HepG2 (cell line): ENCODE data around the gene GBGT1. TPM values are rescaled to one million over a fixed set of nuclear protein-coding genes. Genes with fewer than 3 reads are reported as not detected.
A peak's percentile ranks its signal among the peaks of the same experiment; 100 is the strongest.

ENCODE experiments used
- ATAC-seq: fragments of 200-7000 bp; cut with Tn5 transposase; 3 replicates; pipeline ENCODE4 v1.9.1; 2020; ENCODE audit warnings: mild to moderate bottlenecking, moderate library complexity
- Bru-seq: library from RNA; stranded (reverse); fragments of 400-500 nt; gene quantifications from one replicate; lab custom pipeline; 2021; lab: Mats Ljungman, UMichigan
- BruChase-seq, 2 experiments: library from RNA; stranded (reverse); fragments of 400-500 nt; gene quantifications; one replicate each; lab custom pipeline; 2021; lab: Mats Ljungman, UMichigan
- BruUV-seq: library from RNA; stranded (reverse); fragments of 400-500 nt; replicated peaks from 2 replicates; lab custom pipeline; 2021; lab: Mats Ljungman, UMichigan
- CTCF ChIA-PET: fragments of 300-600 bp; formaldehyde crosslinking; extraction: SDS; loops from one replicate; lab custom pipeline; 2021; ENCODE audit warnings: low total read pairs, inconsistent platforms, low intra/inter-chr PET ratio; lab: Yijun Ruan, JAX
- POLR2A ChIA-PET: fragments of 350-600 bp; sonication (Branson Sonifier 250); formaldehyde crosslinking; loops from one replicate; lab custom pipeline; 2020; ENCODE audit warnings: antibody characterized with exemption, inconsistent platforms; lab: Yijun Ruan, JAX
- DNase-seq: peaks from one replicate; pipeline ENCODE4 v3.0.0-alpha.2; 2015; ENCODE audit warnings: low spot score
- FAIRE-seq: peaks from 3 replicates; lab custom pipeline; 2011; peaks lifted over from hg19 to GRCh38; lab: Jason Lieb, UNC
- H2AFZ ChIP-seq: one replicate; pipeline ENCODE4 v1.6.1; 2011; ENCODE audit warnings: low read length, inconsistent platforms
- H3K27ac ChIP-seq: fragments of 300-600 bp; 3 replicates; pipeline ENCODE4 v1.8.0; 2011; ENCODE audit warnings: mixed run types, mild to moderate bottlenecking, mixed read lengths, low read length, inconsistent platforms; ENCODE audit not compliant: insufficient read depth; ENCODE audit errors: extremely low read length
- H3K27me3 ChIP-seq, 2 experiments: fragments of 200-600 bp in 1 of 2; 2 replicates in 1 of 2; 3 replicates in 1 of 2; pipeline versions ENCODE4 v1.6.0 to v1.8.0; 2011; ENCODE audit warnings: low read length in 2 of 2, mild to moderate bottlenecking in 2 of 2, moderate library complexity in 2 of 2, inconsistent platforms in 1 of 2; ENCODE audit not compliant: insufficient read depth in 2 of 2, control insufficient read depth in 1 of 2
- H3K36me3 ChIP-seq, 2 experiments: fragments of 200-600 bp in 1 of 2; replicated peaks in 1 of 2; 2 replicates in 1 of 2; 3 replicates in 1 of 2; pipeline versions ENCODE4 v1.5.1 to v1.8.0; 2011; ENCODE audit warnings: low read length in 2 of 2, inconsistent platforms in 1 of 2; ENCODE audit not compliant: insufficient read depth in 2 of 2, control insufficient read depth in 1 of 2
- H3K4me1 ChIP-seq: 2 replicates; pipeline ENCODE4 v1.5.1; 2012; ENCODE audit warnings: low read length, inconsistent platforms; ENCODE audit not compliant: insufficient read depth
- H3K4me2 ChIP-seq: 2 replicates; pipeline ENCODE4 v1.6.0; 2011; ENCODE audit warnings: low read depth, low read length, inconsistent platforms
- H3K4me3 ChIP-seq, 3 experiments: fragments of 200-600 bp in 1 of 3; sonication (generic), shearing (Covaris generic) in 1 of 3; replicated peaks in 1 of 3; 2 replicates each; pipeline ENCODE4 v1.5.1; 2011 to 2016; ENCODE audit warnings: low read length in 3 of 3, inconsistent platforms in 2 of 3, low read depth in 2 of 3, mild to moderate bottlenecking in 2 of 3, control low read depth in 1 of 3, mixed read lengths in 1 of 3; ENCODE audit not compliant: insufficient read depth in 1 of 3
- H3K79me2 ChIP-seq: one replicate; pipeline ENCODE4 v1.6.1; 2011; ENCODE audit warnings: low read length, inconsistent platforms; ENCODE audit not compliant: insufficient read depth
- H3K9ac ChIP-seq: 2 replicates; pipeline ENCODE4 v1.6.0; 2011; ENCODE audit warnings: mild to moderate bottlenecking, low read depth, low read length, inconsistent platforms; ENCODE audit not compliant: insufficient read depth
- H3K9me3 ChIP-seq: 2 replicates; pipeline ENCODE4 v1.5.1; 2012; ENCODE audit warnings: mild to moderate bottlenecking, low read length
- H4K20me1 ChIP-seq: 2 replicates; pipeline ENCODE4 v1.6.0; 2011; ENCODE audit warnings: inconsistent platforms, mild to moderate bottlenecking, low read length, moderate library complexity; ENCODE audit not compliant: insufficient read depth
- FOXK1 ChIP-seq: sonication (generic); formaldehyde crosslinking; IDR thresholded peaks from 2 replicates; pipeline ENCODE4 v1.4.0; 2020; ENCODE audit warnings: low read depth, missing genetic modification reagents, borderline replicate concordance
- NFKBIZ ChIP-seq: IDR thresholded peaks from 2 replicates; pipeline ENCODE4 v1.6.1; 2018; ENCODE audit warnings: missing genetic modification reagents, missing compliant biosample characterization
- PAX8 ChIP-seq: sonication (generic); formaldehyde crosslinking; IDR thresholded peaks from 2 replicates; pipeline ENCODE4 v1.8.0; 2022; ENCODE audit warnings: mild to moderate bottlenecking, missing genetic modification reagents, borderline replicate concordance
- RFXAP ChIP-seq: sonication (generic); formaldehyde crosslinking; IDR thresholded peaks from 2 replicates; pipeline ENCODE4 v1.4.0; 2020; ENCODE audit warnings: missing genetic modification reagents, borderline replicate concordance
- SMAD1 ChIP-seq: sonication (generic); formaldehyde crosslinking; IDR thresholded peaks from 2 replicates; pipeline ENCODE4 v1.4.0; 2020; ENCODE audit warnings: missing genetic modification reagents, low read depth, mild to moderate bottlenecking, borderline replicate concordance
- ZKSCAN1 ChIP-seq: fragments of 150-350 bp; IDR thresholded peaks from 2 replicates; pipeline ENCODE4 v1.6.1; 2014; ENCODE audit warnings: low read length
- ZNF644 ChIP-seq: IDR thresholded peaks from 2 replicates; pipeline ENCODE4 v1.6.1; 2016; ENCODE audit warnings: low read depth
- ZNF816 ChIP-seq: sonication (generic); formaldehyde crosslinking; IDR thresholded peaks from 2 replicates; pipeline ENCODE4 v1.8.0; 2022; ENCODE audit warnings: missing genetic modification reagents, mild to moderate bottlenecking, borderline replicate concordance
- WGBS: methylation state at CpG from one replicate; pipeline ENCODE4 v1.1.6; 2017; ENCODE audit warnings: low lambda C conversion rate; 5-methylcytosine and 5-hydroxymethylcytosine counted together
- in situ Hi-C: cut with HindIII; loops from 2 replicates; pipeline ENCODE4 v1.10.0; 2017; ENCODE audit warnings: low pct_unique_long_range_greater_than_20kb; ENCODE audit not compliant: extremely low pct_ligation_motif_present
- intact Hi-C: fragments of 100-400 bp; cut with micrococcal nuclease; formaldehyde crosslinking; loops from one replicate; pipeline ENCODE4 v1.10.0; 2022; ENCODE audit not compliant: unreplicated experiment
- long read RNA-seq, 2 experiments: library from RNA in 1 of 2; library from polyadenylated mRNA in 1 of 2; stranded (forward) in 1 of 2; unstranded in 1 of 2; transcript quantifications; one replicate each; pipeline ENCODE4 v2.0.0, GENCODE V29; 2019 to 2022
- polyA minus RNA-seq, 3 experiments: library from RNA; depleted of rRNA, polyadenylated mRNA; stranded (reverse); fragments of >200 nt; gene quantifications; 2 replicates each; pipeline ENCODE4 v1.2.3, GENCODE V29; 2011; ENCODE audit warnings: low replicate concordance in 1 of 3
- polyA plus RNA-seq, 8 experiments: library from polyadenylated mRNA; depleted of rRNA in 3 of 8; stranded (reverse) in 7 of 8; unstranded in 1 of 8; fragments of >200 nt; fragmentation: Illumina TruSeq in 4 of 8; extraction: Trizol in 4 of 8; gene quantifications; 2 replicates each; pipeline versions ENCODE4 v1.2.1 to v1.2.3, GENCODE V29; 2011 to 2016; ENCODE audit warnings: low read depth in 4 of 8, missing spikeins in 1 of 8, mixed read lengths in 1 of 8; ENCODE audit not compliant: insufficient read depth in 1 of 8
- total RNA-seq, 5 experiments: library from RNA; depleted of rRNA; stranded (reverse); fragments of >200 nt; fragmentation: Illumina TruSeq; extraction: Trizol; gene quantifications; 2 replicates each; pipeline ENCODE4 v1.2.3, GENCODE V29; 2016; ENCODE audit warnings: low read depth in 1 of 5
- TF ChIP-seq, protein P1 (sequence below): sonication (generic); formaldehyde crosslinking; IDR thresholded peaks from 2 replicates; pipeline ENCODE4 v1.4.0; 2020; ENCODE audit warnings: missing genetic modification reagents

The GBGT1 gene
- total RNA-seq (2016; rRNA removed; fragmentation: Illumina TruSeq; extraction: Trizol) (not detected in 2 replicates), polyA plus RNA-seq (2011; rRNA removed) (not detected in 2 replicates), polyA minus RNA-seq (2011; rRNA and poly(A)+ RNA removed; ENCODE audit: low replicate concordance) (not detected in 2 replicates), Bru-seq, nascent RNA (percentile 16 among the genes with signal in this experiment), BruChase-seq, experiment 1, labeled RNA remaining after a 6-hour chase (not detected), BruChase-seq, experiment 2, labeled RNA remaining after a 2-hour chase (percentile 9 among the genes with signal in this experiment)
- total RNA-seq (2016; cell fraction: cytosol; rRNA removed; fragmentation: Illumina TruSeq; extraction: Trizol; ENCODE audit: low read depth), result 0.10 TPM in 1 of 2 replicates, not detected in the other
- not detected in 2 replicates for total RNA-seq (2016; cell fraction: insoluble cytoplasmic fraction; rRNA removed; fragmentation: Illumina TruSeq; extraction: Trizol)
- total RNA-seq (2016; cell fraction: membrane; rRNA removed; fragmentation: Illumina TruSeq; extraction: Trizol), result not detected in 2 replicates
- total RNA-seq (2016; cell fraction: nucleus; rRNA removed; fragmentation: Illumina TruSeq; extraction: Trizol), result not detected in 2 replicates
- polyA plus RNA-seq (2011; cell fraction: cytosol; rRNA removed), result not detected in 2 replicates
- not detected in 2 replicates for polyA plus RNA-seq (2011; cell fraction: nucleus; rRNA removed)
- polyA plus RNA-seq (2012), result not detected in 2 replicates
- polyA plus RNA-seq (2016; cell fraction: cytosol; fragmentation: Illumina TruSeq; extraction: Trizol; ENCODE audit: low read depth), result not detected in 2 replicates
- not detected in 2 replicates for polyA plus RNA-seq (2016; cell fraction: insoluble cytoplasmic fraction; fragmentation: Illumina TruSeq; extraction: Trizol; ENCODE audit: low read depth)
- polyA plus RNA-seq (2016; cell fraction: membrane; fragmentation: Illumina TruSeq; extraction: Trizol; ENCODE audit: low read depth), result not detected in 2 replicates
- polyA plus RNA-seq (2016; cell fraction: nucleus; fragmentation: Illumina TruSeq; extraction: Trizol; ENCODE audit: insufficient read depth, low read depth), result not detected in 2 replicates
- not detected in 2 replicates for polyA minus RNA-seq (2011; cell fraction: cytosol; rRNA and poly(A)+ RNA removed)
- polyA minus RNA-seq (2011; cell fraction: nucleus; rRNA and poly(A)+ RNA removed), result not detected in 2 replicates
- long read RNA-seq, experiment 1, result 0 reads
- long read RNA-seq, experiment 2, result 0 reads

GRCh38 chr9:133163504-133164172, at the start of gene GBGT1:
Gene GBGT1, minus strand, starts transcription at chr9:133163914. Its CDS starts 1,502 bp downstream, at chr9:133162412.
- Histone ChIP-seq H3K9ac (no peak within 1 kb of the TSS), H3K9me3 (no peaks in the 10 kb centered on the region), H2AFZ (no peak within 1 kb of the TSS), H3K27ac (no peak within 1 kb of the TSS), H3K36me3 (no peaks in the 10 kb centered on the region), H3K4me1 (no peaks in the 10 kb centered on the region), H4K20me1 (no peaks in the 10 kb centered on the region), H3K79me2 (no peaks in the 10 kb centered on the region), H3K4me2 (no peak within 1 kb of the TSS), H3K4me3 (no peak within 1 kb of the TSS), H3K27me3 (peaks cover 0 to 14% of the 10 kb centered on the region in 2 experiments; a peak in 3 of 5 replicates)
- FAIRE-seq, result no peak
- TF ChIP-seq ZKSCAN1 (no peak), SMAD1 (CRISPR knock-in tag) (no peak), NFKBIZ (CRISPR knock-in tag) (no peak), ZNF816 (CRISPR knock-in tag) (no peak), PAX8 (CRISPR knock-in tag) (no peak), FOXK1 (no peak), RFXAP (no peak), ZNF644 (no peak)
- TF ChIP-seq, protein P1, sequence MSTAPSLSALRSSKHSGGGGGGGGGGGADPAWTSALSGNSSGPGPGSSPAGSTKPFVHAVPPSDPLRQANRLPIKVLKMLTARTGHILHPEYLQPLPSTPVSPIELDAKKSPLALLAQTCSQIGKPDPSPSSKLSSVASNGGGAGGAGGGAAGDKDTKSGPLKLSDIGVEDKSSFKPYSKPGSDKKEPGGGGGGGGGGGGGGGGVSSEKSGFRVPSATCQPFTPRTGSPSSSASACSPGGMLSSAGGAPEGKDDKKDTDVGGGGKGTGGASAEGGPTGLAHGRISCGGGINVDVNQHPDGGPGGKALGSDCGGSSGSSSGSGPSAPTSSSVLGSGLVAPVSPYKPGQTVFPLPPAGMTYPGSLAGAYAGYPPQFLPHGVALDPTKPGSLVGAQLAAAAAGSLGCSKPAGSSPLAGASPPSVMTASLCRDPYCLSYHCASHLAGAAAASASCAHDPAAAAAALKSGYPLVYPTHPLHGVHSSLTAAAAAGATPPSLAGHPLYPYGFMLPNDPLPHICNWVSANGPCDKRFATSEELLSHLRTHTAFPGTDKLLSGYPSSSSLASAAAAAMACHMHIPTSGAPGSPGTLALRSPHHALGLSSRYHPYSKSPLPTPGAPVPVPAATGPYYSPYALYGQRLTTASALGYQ (CRISPR knock-in tag), result no peak
- intact Hi-C loops (no loop called here), in situ Hi-C loops (no loop called here)
- no peak for DNase-seq
- no peak for ATAC-seq
- ChIA-PET POLR2A (no interaction called here), CTCF (no interaction called here)
- BruUV-seq, result no TSS peak
- WGBS, result 72% methylated on average over 56 of the region's 56 CpGs
